Measurements from ENCODE around the gene INSYN1. TPM values are rescaled to one million over a fixed set of nuclear protein-coding genes. Genes with fewer than 3 reads are reported as not detected.

Gene INSYN1
- total RNA-seq, 4 donors from 2014 or later = 0.95 to 3.7 (median 3.1) TPM

DNA sequence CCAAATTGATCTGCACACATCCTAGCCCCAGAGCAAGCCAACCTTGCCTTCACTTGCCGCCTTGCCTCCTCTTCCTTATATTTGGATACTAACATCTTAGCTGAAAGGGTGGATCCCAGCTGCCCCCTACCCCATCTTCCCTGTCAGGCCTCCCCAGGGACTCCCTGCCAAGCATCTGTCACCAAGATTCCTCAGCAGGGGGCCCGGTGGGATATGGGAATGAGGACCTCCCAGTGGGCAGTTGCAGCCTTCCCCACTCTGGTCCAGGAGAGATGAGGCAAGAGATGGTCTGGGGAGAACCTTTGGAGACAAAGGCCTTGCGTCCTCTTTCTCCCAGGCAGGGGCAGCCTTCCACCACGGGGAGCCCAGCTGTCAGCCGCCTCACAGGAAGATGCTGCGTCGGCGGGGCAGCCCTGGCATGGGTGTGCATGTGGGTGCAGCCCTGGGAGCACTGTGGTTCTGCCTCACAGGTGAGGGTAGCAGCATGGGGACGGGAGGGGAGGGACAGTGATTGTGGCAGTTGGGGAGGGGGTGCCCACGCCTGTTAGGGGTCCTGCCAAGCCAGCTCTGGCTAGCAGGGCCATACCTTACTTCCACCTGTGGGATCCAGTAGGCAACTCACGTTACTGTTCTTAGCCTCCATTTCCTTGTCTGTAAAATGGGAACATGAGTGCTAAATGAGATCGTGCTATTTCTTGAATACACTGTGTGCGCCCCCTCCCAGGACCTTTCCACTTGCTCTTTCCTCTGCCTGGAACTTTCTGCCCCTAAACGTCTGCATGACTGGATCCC is 53.7 kb downstream of the INSYN1 start:
- ATAC-seq (ENCODE audit: low FRiP score) = no peak
- DNase-seq (ENCODE audit: low spot score) = no peak
- TF ChIP-seq, protein P1, sequence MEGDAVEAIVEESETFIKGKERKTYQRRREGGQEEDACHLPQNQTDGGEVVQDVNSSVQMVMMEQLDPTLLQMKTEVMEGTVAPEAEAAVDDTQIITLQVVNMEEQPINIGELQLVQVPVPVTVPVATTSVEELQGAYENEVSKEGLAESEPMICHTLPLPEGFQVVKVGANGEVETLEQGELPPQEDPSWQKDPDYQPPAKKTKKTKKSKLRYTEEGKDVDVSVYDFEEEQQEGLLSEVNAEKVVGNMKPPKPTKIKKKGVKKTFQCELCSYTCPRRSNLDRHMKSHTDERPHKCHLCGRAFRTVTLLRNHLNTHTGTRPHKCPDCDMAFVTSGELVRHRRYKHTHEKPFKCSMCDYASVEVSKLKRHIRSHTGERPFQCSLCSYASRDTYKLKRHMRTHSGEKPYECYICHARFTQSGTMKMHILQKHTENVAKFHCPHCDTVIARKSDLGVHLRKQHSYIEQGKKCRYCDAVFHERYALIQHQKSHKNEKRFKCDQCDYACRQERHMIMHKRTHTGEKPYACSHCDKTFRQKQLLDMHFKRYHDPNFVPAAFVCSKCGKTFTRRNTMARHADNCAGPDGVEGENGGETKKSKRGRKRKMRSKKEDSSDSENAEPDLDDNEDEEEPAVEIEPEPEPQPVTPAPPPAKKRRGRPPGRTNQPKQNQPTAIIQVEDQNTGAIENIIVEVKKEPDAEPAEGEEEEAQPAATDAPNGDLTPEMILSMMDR (IDR thresholded peaks at IDR 0.05) = no peak

DNA sequence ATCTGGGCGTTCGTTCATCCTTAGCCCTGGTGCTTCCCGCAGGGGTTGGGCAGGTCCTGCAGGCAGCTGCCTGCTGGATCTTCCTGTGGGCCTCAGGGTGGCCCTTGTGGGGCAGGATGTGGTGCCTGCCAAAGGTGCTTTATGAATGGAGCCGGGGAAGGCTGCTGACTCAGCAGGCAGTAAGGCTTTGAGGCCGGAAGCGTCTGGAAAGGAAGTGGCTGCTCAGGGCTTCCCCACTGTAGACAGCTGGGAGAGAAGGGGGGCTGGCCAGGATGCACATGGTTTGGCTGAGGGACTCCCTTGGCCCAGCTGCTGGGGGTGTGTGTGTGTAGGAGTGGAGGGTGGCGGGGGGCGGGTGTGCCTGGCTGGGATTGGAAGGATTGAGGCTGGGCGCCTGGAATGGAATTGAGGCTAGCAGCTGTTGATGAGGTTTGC is 56.1 kb downstream of the INSYN1 start:
- peak; percentile 65 for ATAC-seq (ENCODE audit: low FRiP score)
- TF ChIP-seq, protein P1 (IDR thresholded peaks at IDR 0.05) = no peak
- DNase-seq (ENCODE audit: low spot score) = peak; percentile 38

DNA sequence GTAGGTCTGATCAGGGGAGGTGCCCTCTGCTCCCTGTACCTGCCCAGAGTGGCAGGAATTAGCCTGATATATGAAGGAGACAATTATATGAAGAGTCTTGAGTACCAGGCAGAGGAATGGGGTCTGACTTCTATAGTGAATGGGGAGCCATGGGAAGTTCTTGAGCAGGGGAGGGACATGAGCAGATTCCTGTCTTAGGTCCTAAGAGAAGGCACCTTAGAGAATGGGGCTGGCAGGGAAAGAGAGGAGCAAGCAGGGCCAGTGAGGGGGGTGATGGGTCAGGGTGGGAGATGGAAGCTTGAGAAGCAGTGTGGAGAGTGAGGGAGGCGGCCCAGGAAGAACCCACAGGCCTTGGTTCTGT is 56.5 kb downstream of the INSYN1 start:
- DNase-seq (ENCODE audit: low spot score) = no peak
- TF ChIP-seq, protein P1 (IDR thresholded peaks at IDR 0.05) = no peak

GRCh38 chr15:73695773-73696640 is 57.1 kb downstream of the INSYN1 start:
- no peak for ATAC-seq (ENCODE audit: low FRiP score)
- TF ChIP-seq, protein P1 (IDR thresholded peaks at IDR 0.05) = no peak
- no peak for DNase-seq (ENCODE audit: low spot score)

More for the DNA sequence above, 56.5 kb downstream of the INSYN1 start:
- ATAC-seq (ENCODE audit: low FRiP score) = no peak

- no peak for ATAC-seq (ENCODE audit: low FRiP score)
- DNase-seq (ENCODE audit: low spot score) = no peak
- TF ChIP-seq, protein P1 (IDR thresholded peaks at IDR 0.05) = no peak
Measured at GRCh38 chr15:73694419-73694818, 58.7 kb downstream of the INSYN1 start.

GRCh38 chr15:73691396-73691795 is 61.8 kb downstream of the INSYN1 start:
- ATAC-seq (ENCODE audit: low FRiP score) (peak; percentile 54), DNase-seq (ENCODE audit: low spot score) (peak; percentile 75)
- TF ChIP-seq, protein P1 (IDR thresholded peaks at IDR 0.05) = no peak

All from omental fat pad (tissue), 4 donors.